HG02938 (cell line): ENCODE results near the gene BHLHA15.

Experiments
- ATAC-seq: cut with Tn5 transposase; IDR thresholded peaks from one replicate; pipeline ENCODE4 v1.9.1; 2021; ENCODE audit warnings: mild to moderate bottlenecking, moderate library complexity; ENCODE audit not compliant: unreplicated experiment

BHLHA15 gene

GRCh38 chr7:98186452-98187137 is 24.6 kb upstream of the BHLHA15 start:
- ATAC-seq = no peak

- no peak for ATAC-seq
Observed at GRCh38 chr7:98187138-98187502, 24.1 kb upstream of the BHLHA15 start.

GRCh38 chr7:98189559-98189958 is 21.7 kb upstream of the BHLHA15 start:
- ATAC-seq = no peak

DNA sequence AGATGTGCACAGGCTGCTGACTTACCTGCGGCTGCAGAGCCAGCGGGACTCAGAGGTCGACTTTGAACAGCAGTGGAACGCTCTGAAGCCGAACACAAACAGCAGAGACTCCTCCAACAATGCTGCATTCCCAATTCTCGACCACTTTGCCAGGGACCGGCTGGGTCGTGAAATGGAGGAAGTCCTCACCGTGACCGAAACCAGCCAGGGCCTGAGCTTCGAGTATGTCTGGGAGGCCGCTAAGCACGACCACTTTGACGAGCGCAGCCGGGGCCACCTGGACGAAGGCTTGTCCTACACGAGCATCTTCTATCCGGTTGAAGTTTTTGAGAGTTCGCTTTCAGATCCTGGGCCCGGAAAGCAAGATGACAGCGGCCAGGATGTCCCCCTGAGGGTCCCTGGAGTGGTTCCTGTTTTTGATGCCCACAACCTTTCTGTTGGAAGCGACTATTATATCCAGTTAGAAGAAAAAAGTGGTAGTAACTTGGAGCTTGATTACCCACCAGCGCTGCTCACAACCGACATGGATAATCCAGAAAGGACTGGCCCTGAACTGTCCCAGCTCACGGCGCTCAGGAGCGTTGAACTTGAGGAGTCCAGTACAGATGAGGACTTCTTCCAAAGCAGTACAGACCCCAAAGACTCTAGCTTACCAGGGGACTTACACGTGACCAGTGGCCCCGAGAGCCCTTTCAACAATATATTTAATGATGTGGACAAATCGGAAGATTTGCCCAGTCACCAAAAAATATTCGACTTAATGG is 19.4 kb upstream of the BHLHA15 start:
- no peak for ATAC-seq

DNA sequence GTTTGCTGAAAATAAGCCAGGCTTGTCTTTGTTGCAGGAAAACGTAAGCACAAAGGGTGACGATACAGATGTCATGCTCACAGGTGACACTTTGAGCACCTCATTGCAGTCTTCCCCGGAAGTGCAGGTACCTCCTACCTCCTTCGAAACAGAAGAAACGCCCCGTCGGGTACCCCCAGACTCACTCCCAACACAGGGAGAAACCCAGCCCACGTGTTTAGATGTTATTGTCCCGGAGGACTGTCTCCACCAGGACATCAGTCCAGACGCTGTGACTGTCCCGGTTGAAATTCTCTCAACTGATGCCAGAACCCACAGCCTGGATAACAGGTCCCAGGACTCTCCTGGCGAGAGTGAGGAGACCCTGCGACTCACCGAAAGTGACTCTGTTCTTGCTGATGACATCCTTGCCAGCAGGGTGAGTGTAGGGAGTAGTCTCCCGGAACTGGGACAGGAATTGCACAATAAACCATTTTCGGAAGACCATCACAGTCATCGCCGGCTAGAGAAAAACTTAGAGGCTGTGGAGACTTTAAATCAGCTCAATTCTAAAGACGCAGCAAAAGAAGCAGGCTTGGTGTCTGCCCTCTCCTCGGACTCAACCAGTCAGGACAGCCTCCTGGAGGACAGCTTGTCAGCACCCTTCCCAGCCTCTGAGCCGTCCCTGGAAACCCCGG is 18.3 kb upstream of the BHLHA15 start:
- no peak for ATAC-seq

- no peak for ATAC-seq
Observed at GRCh38 chr7:98193474-98194180, 17.6 kb upstream of the BHLHA15 start.

DNA sequence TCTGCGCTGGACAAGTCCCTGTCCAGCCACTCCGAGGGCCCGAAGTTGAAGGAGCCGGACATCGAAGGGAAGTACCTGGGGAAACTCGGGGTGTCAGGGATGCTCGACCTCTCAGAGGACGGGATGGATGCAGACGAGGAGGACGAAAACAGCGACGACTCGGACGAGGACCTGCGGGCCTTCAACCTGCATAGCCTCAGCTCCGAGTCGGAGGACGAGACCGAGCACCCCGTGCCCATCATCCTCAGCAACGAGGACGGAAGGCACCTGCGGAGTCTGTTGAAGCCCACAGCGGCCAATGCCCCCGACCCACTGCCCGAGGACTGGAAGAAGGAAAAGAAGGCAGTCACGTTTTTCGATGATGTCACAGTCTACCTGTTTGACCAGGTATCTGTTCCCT is 17.1 kb upstream of the BHLHA15 start:
- no peak for ATAC-seq

DNA sequence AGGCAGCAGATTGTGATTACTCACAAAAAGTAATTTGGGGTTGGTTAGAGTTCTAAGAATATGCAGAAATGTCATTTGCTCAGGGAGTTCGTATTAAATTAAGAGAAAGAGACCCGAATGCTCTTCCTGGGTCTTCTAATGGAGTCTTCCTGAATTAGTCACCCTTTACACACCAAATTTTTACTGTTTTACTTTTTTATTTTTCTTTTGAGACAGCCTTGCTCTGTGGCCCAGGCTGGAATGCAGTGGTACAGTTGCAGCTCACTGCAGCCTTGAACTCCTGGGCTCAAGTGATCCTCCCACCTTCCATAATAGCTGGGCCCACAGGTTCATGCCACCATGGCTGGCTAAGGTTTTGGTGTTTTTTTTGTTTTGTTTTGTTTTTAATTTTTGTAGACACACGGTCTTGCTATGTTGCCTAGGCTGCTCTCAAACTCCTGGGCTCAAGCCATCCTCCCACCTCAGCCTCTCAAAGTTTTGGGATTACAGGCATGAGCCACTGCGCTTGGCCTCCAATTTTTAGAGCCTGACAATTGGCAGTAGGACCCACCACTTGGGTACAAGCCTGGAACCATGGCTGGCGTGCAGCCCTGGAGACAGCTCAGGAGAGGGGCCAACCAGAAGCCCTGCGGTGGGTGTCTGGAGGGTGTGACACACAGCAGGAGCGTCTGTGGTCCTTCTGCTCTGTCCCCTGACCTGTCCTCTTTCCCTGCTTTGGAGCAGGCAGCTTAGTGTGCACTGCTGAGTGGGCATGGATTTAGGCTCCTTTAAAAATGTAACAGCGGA is 16.4 kb upstream of the BHLHA15 start:
- ATAC-seq = no peak

DNA sequence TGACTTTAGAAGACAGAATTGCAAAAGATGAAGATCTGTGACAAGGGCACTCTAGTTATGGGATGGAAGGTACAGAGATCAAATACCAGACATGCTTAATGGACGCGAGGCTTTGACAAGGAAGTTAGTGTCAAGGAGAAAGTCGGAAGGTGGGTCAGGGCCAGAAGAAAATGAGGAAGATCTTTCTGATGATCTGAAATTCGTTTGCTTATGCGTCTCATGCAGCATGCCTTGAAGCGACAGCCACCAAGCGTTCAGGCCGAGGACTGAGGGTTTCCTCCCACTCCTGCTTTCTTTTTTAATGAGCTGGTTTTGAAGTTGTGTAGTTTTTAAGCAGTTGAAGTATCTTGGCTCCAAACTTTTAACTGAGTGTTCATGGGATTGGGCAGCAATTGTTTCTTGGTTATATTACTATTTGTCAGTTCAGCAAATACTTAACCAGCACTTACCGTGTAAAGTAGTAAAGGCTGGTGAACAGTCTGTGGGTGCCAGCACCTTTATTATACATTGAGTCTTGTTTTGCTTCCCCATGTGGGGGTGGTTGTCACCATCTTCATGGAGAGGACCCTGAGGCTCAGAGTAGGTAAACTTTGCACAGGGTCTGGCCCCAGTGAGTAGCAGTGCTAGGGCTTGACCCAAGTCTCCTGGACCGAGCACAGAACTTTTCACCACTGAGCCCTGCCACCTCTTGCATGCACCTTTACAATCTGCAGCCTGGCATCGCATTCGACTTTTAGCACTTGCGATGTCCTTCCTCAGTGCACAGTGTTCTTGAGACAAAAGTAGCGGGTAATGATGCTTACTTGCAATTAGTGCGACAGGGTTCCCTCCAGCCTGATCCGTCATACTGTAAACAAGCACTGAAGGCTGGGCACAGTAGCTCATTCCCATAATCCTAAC is 14.3 kb upstream of the BHLHA15 start:
- no peak for ATAC-seq

DNA sequence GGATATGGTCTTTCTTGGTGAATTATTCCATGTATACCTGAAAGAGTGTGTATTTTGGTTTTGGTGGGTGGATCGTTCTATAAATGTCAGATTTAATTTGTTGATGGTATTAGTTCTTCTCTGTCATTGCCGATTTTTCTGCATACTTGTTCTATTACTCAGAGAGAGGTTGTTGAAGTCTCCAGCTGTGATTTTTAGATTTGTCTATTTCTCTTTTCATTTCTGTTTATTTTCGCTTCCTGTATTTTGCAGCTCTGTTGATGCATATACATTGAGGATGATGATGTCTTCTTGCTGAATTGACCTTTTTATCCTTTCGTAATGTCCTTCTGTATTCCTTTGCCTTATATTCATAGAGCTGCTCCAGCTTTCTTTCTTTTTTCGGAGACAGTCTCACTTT is 12.1 kb upstream of the BHLHA15 start:
- no peak for ATAC-seq

GRCh38 chr7:98200364-98200763 is 10.9 kb upstream of the BHLHA15 start:
- peak; percentile 38 for ATAC-seq

DNA sequence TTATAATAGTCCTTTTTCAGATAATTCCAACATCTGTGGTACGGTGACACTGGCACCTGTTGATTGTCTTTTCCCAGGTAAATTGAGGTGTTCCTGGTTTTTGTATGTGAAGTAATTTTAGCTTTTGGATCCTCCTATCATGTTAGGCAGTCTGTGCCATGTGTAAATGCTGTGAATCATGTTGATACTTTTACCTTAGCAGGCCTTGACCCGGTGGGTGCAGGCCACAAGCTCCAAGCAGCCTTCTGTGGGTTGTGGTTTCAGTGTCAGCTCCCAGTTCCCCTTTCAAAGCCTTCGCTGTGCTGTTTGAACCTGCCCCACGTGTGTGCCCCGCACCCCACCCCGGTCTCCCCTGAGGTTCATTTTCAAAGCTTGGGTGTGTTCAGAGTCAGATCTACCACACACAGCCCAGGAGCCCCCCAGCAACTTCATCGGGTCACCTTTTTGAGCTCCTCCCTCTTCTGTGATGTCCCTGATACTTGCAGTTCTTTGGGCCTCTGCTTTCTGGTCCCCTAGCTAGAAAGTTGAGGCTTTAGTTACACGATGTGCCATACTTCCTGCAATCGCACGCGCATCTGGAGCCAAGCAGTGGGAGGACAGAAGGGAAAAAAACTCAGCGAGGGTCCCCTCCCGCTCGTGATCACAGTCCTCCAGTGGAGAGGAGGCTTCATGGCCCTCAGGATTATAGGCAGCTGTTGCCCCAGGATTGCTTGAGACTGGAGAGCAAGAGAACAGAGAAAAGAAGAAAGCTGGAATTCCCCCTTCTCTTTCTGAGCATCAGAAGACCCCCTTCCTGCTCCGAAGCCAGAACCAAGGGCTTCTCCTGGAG is 8.7 kb upstream of the BHLHA15 start:
- peak; percentile 91 for ATAC-seq

DNA sequence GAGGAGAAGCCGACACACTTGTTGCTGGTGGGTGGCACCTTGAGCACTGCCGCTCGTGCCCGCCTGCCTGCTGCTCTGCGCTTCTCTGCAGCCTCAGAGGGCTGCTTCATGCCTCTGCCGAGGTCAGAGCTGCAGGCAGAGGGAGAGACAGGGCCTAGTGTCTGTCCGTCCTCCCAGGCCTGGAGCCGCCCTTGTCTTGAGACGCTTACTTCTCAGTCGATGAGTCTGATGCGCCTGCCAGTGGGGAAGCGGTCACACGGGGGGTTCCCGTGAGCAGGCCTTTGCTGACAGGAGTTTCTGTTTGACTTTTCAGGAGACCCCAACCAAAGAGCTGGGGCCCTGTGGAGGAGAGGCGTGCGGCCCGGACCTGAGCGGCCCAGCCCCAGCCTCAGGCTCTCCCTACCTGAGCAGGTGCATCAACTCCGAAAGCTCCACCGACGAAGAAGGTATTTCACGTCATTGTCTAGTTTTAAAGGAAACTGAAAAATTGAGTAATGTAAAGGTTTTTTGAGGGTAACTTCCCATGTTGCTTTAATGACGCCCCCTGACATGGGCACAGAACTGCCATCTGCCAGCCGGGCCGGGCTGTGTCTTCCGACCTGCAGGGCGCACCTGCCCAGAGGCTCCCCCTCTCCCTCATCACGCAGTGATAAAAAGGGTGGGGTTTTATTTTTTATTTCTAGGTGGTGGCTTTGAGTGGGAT is 7.8 kb upstream of the BHLHA15 start:
- ATAC-seq = no peak

DNA sequence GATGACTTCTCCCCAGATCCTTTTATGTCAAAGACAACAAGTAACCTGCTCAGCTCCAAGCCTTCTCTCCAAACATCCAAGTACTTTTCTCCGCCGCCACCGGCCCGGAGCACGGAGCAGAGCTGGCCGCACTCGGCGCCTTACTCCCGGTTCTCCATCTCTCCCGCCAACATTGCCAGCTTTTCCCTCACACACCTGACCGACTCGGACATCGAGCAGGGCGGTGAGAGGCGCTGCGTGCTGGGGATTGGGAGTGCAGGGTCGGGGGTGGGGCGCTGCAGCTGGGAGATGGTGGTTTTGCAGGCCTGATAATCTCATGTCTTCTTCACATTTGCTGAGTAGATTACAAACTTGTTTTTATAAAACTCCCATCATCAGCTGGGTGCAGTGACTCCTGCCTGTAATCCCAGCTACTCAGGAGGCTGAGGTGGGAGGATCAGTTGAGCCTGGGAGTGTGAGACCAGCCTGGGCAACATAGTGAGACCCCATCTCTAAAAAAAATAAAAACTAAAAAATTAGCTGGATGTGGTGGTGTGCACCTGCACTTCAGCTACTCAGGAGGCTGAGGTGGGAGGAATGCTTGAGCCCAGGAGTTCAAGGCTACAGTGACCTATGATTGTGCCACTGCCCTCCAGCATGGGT is 7.2 kb upstream of the BHLHA15 start:
- no peak for ATAC-seq

DNA sequence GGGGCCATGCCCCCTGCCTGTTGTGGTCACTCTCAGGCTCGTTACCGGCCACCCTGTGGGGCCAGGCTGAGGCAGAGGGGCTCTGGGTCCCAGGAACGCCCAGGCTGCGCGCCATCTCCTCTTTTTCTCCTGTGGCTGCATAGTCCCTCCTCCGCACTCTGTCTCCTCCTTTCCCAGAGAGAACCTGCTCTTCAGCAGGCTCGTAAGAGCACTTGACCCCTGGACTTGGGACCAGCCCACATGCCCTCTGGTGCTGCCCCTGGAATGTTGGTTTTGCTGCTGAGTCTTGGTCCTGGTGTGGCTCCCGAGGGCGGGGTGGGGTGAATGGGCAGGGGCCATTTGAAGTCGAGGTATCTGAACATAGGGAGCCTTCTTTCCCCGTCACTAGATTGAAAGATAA is 6.6 kb upstream of the BHLHA15 start:
- no peak for ATAC-seq

DNA sequence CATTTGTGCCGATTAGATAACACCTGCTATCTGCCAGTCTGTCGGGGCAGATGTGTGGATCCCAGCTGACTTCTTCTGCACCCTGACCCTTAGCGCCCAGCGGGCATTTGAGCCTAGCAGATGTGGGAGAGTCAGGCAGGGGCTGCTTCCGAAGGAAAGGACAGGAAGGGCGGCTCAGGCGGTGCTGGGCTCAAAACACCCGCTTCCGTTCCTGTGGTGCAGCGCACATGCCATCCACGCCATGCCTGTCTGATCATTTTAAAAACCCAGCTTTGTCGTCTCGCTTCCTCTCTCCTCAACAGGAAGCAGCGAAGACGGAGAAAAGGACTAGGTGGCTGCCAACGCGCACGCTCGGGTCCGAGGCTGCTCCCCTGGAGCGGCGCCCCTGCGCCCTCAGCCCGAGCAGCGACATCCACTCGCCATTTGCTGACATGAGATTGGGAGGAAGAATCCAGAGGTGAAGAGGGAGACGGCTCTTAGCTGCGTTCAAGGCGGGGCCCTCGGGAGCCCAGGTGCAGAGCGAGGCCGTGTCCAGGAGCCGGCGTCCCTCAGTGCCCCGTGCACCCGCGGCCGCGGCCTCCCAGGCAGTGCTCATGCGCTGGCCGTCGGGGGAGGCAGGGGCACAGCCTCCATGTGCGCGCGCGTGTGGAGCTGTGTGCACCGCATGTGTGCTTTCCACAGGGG is 5.9 kb upstream of the BHLHA15 start:
- no peak for ATAC-seq
